ENCODE data around the gene ENPEP.
"Not testable (repeated sequence)": the region's sequence is repeated elsewhere in the genome, so short reads cannot be mapped to it uniquely, and the experiment has no call there.

ENPEP gene, protein sequence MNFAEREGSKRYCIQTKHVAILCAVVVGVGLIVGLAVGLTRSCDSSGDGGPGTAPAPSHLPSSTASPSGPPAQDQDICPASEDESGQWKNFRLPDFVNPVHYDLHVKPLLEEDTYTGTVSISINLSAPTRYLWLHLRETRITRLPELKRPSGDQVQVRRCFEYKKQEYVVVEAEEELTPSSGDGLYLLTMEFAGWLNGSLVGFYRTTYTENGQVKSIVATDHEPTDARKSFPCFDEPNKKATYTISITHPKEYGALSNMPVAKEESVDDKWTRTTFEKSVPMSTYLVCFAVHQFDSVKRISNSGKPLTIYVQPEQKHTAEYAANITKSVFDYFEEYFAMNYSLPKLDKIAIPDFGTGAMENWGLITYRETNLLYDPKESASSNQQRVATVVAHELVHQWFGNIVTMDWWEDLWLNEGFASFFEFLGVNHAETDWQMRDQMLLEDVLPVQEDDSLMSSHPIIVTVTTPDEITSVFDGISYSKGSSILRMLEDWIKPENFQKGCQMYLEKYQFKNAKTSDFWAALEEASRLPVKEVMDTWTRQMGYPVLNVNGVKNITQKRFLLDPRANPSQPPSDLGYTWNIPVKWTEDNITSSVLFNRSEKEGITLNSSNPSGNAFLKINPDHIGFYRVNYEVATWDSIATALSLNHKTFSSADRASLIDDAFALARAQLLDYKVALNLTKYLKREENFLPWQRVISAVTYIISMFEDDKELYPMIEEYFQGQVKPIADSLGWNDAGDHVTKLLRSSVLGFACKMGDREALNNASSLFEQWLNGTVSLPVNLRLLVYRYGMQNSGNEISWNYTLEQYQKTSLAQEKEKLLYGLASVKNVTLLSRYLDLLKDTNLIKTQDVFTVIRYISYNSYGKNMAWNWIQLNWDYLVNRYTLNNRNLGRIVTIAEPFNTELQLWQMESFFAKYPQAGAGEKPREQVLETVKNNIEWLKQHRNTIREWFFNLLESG

DNA sequence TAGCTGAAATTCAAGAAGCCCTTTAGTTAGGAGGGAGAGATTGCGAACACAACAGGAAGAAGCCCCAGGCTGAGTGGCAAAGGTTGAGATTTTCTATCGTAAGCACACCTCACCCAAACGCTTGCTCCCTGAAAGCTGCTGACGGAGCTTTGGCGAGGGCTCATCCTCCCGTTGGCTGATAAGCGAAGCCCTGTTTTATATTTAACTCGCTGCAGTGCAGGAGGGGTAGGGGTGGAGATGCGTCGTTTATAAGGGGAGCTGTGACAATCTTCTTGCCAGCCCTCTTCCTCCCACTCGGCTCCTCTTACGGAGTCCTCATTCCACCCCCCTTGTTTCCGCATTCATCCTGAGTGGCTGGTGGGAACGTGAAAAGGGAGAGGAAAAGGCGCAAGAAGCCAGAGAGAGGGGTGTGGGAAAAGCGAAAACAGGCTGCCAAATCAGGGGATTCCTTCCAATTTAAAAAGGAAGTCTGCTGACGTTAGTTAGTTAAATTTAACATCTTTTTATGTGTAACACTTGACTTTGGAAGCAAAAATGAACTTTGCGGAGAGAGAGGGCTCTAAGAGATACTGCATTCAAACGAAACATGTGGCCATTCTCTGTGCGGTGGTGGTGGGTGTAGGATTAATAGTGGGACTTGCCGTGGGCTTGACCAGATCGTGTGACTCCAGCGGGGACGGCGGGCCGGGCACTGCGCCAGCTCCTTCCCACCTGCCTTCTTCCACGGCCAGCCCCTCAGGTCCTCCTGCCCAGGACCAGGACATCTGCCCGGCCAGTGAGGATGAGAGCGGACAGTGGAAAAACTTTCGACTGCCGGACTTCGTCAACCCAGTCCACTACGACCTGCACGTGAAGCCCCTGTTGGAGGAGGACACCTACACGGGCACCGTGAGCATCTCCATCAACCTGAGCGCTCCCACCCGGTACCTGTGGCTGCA lies at the start of gene ENPEP:
ENPEP (plus strand) TSS at position 275 of the 938 bp plus-strand sequence; CDS start at position 535, 260 bp downstream.
- DNase-seq (ENCODE audit: low read depth in 2 of 2): no peak

DNA sequence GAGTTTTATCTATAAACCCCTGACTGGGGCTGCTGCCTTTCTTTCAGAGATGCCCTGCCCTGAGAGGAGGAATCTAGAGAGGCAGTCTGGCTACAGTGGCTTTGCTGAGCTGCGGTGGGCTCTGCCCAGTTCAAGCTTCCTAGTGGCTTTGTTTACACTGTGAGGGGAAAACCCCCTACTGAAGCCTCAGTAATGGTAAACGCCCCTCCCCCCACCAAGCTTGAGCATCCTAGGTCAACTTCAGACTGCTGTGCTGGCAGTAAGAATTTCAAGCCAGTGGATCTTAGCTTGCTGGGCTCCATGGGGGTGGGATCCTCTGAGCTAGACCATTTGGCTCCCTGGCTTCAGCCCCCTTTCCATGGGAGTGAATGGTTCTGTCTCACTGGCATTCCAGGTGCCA lies 44.1 kb upstream of the ENPEP start:
- DNase-seq (ENCODE audit: low read depth in 2 of 2): not testable (repeated sequence)

DNA sequence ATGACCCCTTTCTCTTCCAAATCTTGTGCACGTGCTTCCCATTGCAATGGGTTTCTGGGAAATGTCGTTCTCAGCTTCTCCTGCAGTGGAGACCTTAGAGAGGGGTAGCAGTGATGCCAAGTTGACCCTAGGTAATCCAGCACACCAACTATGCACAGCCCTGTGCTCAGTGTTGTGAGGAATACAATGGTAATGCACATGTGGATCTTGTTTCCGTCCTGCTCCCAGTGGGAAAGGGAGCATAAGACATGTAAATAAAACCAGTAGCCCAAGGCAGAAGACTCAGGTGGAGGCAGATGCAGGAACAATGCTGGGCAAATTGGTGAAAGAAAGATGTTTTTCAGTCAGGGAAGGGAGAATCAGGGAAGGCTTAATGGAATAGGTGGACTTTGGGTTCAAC lies 38.7 kb upstream of the ENPEP start:
- DNase-seq (ENCODE audit: low read depth in 2 of 2): not testable (repeated sequence)

DNA sequence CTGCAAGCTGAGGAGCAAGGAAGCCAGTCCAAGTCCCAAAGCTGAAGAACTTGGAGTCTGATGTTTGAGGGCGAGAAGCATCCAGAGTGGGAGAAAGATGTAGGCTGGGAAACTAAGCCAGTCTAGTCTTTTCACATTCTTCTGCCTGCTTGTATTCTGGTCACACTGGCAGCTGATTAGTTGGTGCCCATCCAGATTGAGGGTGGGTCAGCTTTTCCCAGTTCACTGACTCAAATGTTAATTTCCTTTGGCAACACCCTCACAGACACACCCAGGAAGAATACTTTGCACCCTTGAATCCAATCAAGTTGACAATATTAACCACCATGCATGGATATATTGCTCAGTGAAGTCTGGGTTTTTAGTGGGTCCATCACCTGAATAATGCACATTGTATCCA lies 36.7 kb upstream of the ENPEP start:
- not testable (repeated sequence) for DNase-seq (ENCODE audit: low read depth in 2 of 2)

DNA sequence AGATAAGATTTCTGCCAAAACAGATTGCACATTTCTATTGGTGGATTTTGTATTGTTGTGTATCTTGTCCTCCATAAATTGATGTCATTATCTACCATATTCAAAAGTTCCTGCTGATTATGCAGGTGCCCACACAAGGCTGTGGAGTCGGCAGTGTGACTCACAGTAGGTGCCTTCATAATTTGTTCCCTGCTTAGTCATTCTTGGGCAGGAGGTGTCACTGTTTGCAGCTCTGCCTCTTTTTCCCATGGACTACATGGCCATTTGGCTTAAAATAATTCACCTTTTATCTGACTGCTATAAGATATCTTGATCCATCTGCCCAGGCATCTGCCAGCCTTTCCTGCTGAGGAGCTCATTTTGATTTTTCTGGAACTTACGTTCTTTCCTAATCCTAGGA lies 33.6 kb upstream of the ENPEP start:
- DNase-seq (ENCODE audit: low read depth in 2 of 2): no peak

DNA sequence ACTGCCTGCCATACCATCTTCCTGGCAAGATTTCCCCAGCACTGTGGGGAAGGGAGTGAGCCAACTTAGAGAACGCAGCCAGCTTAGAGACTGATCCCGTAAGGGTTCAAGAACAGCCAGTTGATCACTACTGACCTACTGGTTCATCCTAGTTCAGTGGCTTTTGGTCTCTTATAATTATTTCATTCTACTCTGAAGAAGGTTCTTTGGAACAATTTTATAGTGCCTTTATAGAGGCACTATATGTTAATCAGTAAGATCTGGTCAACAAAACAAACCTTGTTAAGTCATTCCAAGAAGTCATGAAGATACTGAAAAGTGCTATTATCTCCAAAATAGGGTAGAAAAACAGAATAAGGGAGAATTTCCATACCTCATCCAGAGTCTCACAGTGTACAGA lies 33.2 kb upstream of the ENPEP start:
- DNase-seq (ENCODE audit: low read depth in 2 of 2): no peak

DNA sequence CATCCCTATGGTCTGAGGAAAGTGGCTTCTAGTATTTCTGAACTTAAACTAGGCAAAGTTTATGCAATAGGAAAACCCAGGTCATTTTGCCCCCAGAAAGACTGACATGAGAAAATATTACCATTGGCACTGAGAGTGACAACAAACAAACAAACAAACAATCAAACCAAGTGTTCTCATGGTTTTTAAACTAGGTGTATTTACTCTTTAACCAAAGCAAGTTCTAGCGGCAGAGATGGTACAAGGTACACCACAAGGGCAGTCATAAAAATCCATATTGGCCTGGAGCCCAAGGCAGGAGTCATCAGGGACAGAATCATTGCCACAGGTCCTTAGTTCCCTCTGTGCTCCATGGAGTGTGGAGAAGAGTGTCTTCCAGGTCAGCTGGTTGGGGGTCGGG lies 26.0 kb upstream of the ENPEP start:
- DNase-seq (ENCODE audit: low read depth in 2 of 2): no peak

DNA sequence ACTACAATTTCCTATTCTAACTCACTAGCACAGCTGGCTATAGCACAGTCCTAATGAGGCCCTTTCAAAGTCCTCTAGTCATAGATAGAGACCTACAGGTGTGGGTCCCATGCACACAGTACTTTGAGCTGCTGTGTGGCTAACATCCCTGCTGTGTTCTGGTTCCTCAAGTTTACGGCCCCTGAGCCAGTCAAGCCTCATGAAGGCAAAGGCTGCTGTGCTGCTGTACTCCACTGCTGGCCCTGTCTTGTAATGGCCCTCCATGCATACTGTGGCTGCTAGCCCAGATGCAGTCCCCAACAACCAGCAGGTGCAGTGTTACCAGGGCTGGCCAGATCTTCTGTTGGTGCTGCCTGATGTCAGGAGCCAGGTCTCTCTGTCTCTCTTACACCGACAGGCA lies 23.4 kb upstream of the ENPEP start:
- DNase-seq (ENCODE audit: low read depth in 2 of 2): no peak

DNA sequence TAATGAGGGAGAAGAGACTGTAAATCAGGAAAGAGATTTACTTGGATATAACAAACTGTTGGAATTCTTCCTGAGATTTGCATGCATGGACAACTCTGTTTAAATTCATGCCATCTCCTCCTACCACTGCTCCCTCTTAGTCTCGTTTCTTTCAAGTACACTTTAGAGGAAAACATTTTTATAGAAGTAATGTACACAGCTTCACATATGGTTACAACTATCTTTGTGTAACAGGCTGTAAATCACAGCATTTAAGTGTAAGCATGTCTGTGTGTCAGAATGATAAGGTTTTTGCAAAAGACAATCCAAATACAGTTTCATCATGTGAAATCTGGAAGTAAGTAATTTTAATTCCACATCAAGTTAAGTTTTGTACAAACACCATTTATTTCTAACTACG lies 21.5 kb upstream of the ENPEP start:
- no peak for DNase-seq (ENCODE audit: low read depth in 2 of 2)

DNA sequence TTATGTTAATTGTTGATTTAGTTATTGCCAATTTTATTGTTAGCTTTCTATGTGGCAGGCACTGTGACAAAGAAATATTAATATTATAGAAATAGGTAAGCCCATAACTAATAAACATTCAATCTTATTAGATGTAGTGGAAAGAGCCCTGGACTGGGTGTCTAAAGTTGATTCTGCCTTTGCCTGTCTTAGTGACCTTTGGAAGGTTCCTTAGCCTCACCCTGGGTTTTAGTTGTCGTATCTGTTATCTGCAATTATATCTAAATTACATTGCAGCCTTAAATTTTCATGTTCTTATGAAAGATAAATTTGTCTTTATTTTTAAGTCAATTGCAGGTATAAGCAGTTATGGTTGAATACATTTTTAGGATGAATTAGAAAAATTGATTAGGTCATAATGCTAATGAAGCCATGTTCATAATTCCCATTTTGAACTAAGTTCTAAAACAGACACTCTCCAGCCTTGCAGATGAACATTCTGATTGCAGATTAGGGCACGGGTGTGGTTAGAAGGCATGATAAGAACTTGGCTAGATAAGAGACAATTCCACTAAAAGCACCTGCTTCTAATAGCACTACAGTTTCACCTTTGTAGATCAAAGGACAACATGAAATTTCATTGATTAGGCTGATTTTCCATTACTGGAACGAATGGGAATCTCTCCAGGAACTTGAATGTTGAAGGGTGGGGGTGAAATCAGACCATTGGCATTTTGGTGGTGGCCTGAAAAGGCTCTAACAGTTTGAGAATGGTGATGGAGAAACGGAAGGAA lies 17.3 kb upstream of the ENPEP start:
- DNase-seq (ENCODE audit: low read depth in 2 of 2): no peak

DNA sequence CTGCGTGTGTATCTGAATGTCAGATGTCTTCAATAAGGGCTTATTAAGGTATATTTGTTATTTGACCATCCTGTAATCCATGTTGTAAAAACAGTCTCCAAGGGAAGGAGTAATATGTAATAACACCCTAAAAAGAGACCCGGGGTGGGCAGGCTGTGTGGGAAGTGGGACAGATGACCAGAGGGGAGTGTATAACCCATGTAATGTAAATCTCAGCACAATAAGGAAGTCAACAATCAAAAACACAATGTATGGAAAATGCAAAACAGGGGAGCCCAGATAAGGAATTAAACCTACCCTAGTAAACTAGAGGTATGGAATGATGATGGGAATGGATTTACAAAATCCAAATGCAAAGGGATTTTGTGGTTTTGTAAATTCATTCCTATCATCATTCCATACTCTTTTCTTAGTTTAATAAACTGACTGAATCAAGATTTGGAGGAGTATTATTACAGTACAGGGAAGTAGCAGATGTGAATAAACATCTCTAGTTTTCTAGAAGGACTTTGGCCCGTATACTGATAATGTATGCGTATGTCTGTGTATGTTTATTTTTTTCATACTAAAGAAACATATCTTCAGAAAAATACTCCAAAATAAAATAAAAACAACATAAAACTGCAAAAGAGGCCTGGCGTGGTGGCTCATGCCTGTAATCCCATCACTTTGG lies 15.7 kb upstream of the ENPEP start:
- no peak for DNase-seq (ENCODE audit: low read depth in 2 of 2)

DNA sequence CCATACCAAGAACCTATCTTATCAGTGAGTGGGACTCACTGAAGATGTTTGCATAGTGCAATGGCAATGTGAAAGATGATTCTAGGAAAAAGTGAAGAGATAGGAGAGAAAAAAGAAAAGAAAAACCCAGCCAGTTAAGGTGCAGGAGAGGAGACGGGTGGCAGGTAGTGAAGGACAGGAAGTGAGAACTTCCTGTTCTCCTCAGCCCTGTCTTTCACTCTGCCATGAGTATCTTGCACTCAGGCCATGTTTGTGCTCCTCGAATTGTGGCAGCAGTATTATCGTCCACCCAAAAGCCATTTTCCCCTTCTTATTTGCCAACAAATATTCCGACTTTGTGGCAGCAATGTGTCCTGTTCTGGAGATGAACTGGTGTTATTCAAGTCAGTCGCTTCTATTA lies 8.6 kb upstream of the ENPEP start:
- no peak for DNase-seq (ENCODE audit: low read depth in 2 of 2)

DNA sequence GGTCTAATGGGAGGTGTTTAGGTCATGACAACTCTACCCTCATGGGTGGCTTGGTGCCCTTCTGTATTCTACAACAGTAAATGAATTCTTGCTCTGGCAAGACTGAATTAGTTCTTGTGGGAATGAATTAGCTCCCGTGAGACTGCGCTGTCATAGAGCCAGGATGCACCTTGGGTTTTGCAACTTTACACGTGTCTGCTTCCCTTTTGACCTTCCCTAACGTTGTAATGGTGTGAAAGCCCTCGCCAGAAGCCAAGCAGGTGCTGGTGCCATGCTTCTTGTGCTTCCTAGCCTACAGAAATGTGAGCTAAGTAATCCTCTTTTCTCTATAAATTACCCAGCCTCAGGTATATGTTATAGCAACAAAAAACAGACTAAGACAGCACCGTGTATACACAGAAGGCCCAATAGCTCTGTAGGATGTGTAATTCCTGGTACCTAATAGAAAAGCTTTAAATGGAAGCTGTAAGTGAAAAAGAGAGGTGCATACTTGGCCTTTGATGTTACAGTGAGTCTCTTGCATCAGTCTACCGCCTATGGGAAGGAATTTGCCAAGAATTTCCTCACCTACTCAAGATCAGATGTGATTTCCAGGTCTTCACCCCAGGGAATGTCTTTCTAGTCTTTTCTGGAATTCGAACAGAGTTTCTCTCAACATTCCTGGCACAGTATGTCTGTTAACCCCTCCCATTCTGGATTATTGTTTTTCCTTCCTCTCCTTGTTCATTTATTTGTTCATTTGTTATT lies 3.2 kb upstream of the ENPEP start:
- no peak for DNase-seq (ENCODE audit: low read depth in 2 of 2)

DNA sequence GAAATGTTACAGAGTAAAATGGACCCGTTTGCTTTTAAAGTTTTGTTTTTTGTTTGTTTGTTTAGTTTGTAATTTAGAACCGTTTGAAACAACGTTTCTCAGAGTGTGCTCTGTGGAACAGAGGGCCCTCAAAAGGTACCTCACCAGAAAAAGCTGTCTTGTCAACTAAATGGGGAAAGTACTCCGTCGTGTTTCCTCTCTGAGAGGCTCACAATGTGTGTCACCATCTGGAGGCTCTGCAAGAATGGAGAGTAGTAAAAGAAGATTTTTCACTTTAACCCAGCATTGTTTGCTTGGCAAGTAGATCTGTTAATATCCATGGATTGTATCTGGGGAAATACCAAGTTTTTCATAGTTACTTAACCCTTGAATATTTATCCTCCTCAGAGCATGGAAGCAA lies 1.5 kb upstream of the ENPEP start:
- no peak for DNase-seq (ENCODE audit: low read depth in 2 of 2)

DNA sequence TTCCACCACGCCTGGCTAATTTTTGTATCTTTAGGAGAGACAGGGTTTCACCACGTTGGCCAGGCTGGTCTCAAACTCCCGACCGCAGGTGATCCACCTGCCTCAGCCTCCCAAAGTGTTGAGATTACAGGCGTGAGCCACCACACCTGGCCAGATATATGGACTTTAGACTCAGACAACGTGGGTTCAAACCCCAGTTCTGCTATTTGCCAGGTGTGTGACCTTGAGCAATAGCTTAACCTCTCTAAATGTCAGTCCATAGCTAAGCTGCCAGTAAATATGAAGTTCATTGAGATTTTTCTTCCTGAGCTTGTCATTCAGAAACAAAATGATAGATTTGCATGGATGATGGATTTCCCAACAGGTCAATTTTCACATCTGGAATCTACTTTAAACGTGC lies 875 bp upstream of the ENPEP start:
- not testable (repeated sequence) for DNase-seq (ENCODE audit: low read depth in 2 of 2)

DNA sequence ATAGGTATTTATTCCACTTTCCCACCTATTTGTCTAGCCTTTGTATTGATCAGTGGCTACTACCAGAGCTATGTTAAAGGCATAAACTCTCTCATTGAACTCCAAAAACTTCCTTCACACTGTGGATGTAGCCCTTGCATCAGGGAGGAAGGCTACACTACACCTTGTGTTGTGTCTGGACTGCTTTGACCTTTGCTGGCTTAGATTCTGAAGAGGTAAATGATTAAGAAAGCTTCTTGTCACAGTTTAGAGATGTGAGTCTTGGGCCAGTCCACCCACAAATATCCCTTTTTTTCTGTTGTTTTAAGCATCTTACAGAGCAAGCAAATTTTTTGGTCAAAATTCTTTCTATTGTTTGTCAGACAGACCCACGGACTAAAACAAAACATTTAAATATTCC lies 1.9 kb downstream of the ENPEP start:
- DNase-seq (ENCODE audit: low read depth in 2 of 2): no peak

DNA sequence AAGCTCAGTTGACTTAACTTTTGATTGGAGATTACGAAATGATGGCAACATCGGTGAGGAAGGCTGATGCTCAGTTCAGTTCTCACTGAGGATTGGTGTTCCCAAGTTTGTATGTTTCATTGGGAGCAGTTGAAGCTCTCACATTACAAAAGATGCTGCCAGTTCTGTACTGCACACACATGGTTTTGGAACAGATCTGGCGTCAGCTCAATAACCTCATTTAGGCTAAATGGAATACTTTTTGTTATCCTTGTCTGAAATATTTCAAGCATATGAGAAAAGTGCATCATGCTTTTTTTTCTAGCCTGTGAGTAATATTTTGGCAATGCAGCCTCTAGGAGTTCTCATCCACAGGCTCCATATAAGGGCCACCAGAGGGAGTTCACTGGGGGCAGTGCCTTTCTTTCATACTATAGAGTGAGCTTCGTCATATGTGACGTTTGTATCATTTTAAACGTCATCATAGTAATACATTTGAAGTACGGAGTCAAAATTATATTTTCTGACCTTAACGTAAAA lies 4.1 kb downstream of the ENPEP start:
- DNase-seq (ENCODE audit: low read depth in 2 of 2): no peak

DNA sequence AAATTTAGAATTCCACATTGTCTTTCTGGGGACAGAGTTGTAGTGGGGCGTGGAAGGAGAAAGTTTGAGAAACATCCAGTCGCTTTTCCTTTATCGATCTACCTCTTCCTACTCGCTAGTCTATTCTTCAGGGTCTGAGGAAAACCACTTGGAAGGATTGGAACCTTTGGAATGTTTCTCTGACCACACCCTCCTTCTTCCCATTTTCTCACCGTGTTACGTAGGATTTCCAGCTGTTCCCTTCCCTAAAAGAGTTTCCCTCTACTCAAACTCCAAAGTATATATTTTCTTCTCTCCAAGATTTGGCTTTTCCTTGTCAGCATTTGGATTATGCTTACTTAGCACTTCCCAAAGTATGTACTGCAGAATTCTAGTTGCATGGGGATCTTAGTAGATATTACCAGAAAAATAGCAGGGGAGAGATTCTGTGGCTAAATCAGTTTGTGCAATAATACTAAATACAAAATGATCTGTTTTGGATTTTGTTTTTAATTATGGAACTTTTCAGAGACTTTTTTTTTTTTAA lies 4.9 kb downstream of the ENPEP start:
- DNase-seq (ENCODE audit: low read depth in 2 of 2): no peak

DNA sequence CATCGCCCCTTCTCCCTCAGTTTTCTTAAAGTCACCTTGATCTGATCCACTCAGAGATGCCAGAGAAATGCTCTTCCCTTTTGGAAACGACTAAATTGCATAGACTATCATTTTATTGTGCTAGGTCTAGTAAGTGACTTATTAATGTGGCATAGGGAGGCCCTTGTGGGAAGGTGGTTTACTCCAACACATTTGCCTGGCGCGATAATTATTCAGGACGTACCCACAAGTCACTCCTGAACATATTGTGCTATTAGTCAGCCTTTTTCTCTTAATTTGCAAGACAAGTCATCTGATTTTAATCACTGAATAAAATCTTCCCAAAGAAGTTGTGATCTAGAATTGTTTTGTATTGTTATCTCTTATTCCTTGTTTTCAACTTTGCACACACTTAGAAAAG lies 7.6 kb downstream of the ENPEP start:
- no peak for DNase-seq (ENCODE audit: low read depth in 2 of 2)
